ENCODE data around the gene SEMA5A. TPM values are rescaled to one million over a fixed set of nuclear protein-coding genes. Genes with fewer than 3 reads are reported as not detected.
A peak's percentile ranks its signal among the peaks of the same experiment; 100 is the strongest.

Gene SEMA5A
- total RNA-seq, 4 donors from 2014 or later, result 13.4 to 22.3 (median 18.5) TPM

DNA sequence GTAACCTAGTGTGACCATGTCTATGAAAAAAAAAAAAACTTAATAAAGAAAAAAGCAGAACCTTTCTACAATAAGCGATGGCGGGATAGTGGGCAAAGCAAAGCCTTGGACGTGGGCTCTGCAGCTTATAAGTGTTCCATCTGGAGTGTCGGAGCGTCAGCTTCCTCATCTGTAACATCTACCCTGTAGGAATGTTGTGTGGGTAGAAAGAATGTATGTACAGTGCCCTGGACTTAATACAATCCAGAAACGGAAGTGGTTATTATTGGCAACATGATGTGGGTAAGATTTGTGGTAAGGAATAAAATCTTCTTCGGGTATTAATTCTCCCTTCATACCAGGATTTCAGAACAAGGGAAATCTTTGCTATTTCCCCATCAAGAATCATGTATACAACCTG lies 66.5 kb downstream of the SEMA5A start:
- WGBS, 2 donors, result 62 to 64% methylated on average over 7 of the region's 7 CpGs
- intact Hi-C loops (cut with DNase I; ENCODE audit: low total_unique reads), result no loop called here
- no peak overlapping the region for H3K4me3 ChIP-seq (ENCODE audit: low read depth, poor library complexity, severe bottlenecking)
- TF ChIP-seq CTCF (IDR thresholded peaks at IDR 0.05) (no peak), POLR2A (IDR thresholded peaks at IDR 0.05) (no peak)
- no peak for DNase-seq (ENCODE audit: low spot score in 2 of 2)

GRCh38 chr5:9477537-9477936 lies 68.3 kb downstream of the SEMA5A start:
- WGBS, 2 donors, result 75 to 81% methylated on average over 2 of the region's 2 CpGs
- TF ChIP-seq POLR2A (IDR thresholded peaks at IDR 0.05), result no peak
- no peak for TF ChIP-seq CTCF (IDR thresholded peaks at IDR 0.05)
- H3K4me3 ChIP-seq (ENCODE audit: low read depth, poor library complexity, severe bottlenecking), result no peak overlapping the region
- DNase-seq (ENCODE audit: low spot score in 2 of 2), result no peak
- intact Hi-C loops (cut with DNase I; ENCODE audit: low total_unique reads), result no loop called here

DNA sequence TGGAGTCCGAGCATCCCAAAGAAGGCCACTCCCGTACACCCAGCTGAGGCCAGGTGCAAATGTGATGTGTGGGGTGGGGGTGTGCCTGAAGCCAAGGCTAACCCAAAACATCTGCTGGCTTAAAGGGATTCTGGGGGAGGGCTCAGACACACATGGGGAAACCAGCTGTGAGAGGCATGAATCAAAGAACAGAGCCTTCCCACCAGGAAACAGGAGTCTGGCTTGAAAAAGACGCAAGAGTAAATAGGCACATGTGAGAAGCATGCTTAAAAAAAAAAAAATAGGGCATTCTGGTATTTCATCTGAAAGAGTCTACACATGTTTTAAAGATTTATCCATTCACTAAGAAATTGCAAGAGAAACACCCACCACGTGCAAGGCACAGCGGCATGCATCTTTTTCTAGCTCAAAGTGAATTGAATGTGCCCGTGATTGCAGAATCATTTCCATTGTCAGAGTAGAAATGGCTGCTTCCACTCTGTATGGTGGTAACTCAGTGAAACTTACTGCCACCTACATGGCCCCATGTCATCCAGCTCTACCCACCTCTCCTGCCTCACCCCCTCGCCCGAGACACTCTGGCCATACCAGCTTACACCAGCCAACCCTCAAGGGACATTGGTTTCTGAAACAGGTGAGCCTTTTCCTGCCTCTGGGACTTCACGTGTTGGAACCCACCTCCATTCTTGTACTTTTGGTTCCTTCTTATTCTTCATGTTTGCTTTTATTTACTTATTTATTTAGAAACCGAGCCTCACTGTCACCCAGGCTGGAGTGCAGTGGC lies 71.5 kb downstream of the SEMA5A start:
- TF ChIP-seq CTCF (IDR thresholded peaks at IDR 0.05), result no peak
- intact Hi-C loops (cut with DNase I; ENCODE audit: low total_unique reads), result no loop called here
- 77 to 81% methylated on average over 10 of the region's 10 CpGs for WGBS, 2 donors
- DNase-seq (ENCODE audit: low spot score in 2 of 2), result no peak
- no peak overlapping the region for H3K4me3 ChIP-seq (ENCODE audit: low read depth, poor library complexity, severe bottlenecking)

GRCh38 chr5:9473624-9474023 lies 72.3 kb downstream of the SEMA5A start:
- TF ChIP-seq POLR2A (IDR thresholded peaks at IDR 0.05), result no peak
- no peak for TF ChIP-seq CTCF (IDR thresholded peaks at IDR 0.05)
- DNase-seq (ENCODE audit: low spot score in 2 of 2), result no peak
- WGBS, 2 donors, result 53 to 73% methylated on average over 2 of the region's 2 CpGs
- intact Hi-C loops (cut with DNase I; ENCODE audit: low total_unique reads), result no loop called here
- H3K4me3 ChIP-seq (ENCODE audit: low read depth, poor library complexity, severe bottlenecking), result no peak overlapping the region

DNA sequence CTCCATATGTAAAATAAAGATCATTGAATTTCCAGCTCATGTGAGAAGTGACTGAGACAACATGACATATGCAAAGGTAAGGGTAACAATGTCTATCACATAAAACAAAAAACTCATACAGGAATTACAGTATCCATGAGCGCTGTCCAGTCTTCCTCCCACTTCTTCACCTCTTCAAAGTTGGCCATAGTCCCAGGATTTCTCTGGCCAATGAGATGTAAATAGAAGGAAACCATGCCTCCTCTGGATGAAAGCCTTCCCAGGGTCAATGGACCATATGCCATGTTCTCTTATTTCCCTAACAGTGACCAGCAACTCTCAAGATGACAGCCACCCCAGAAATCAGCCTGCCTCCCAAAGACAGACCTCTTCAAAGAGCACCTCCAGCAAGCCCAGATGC lies 75.5 kb downstream of the SEMA5A start:
- no peak for DNase-seq (ENCODE audit: low spot score in 2 of 2)
- no peak for TF ChIP-seq CTCF (IDR thresholded peaks at IDR 0.05)
- no peak for TF ChIP-seq POLR2A (IDR thresholded peaks at IDR 0.05)
- H3K4me3 ChIP-seq (ENCODE audit: low read depth, poor library complexity, severe bottlenecking), result no peak overlapping the region
- 90 to 96% methylated on average over 1 of the region's 1 CpG for WGBS, 2 donors
- intact Hi-C loops (cut with DNase I; ENCODE audit: low total_unique reads), result no loop called here

GRCh38 chr5:9468060-9468388 lies 77.9 kb downstream of the SEMA5A start:
- peak; percentile 54 to 85 for DNase-seq (ENCODE audit: low spot score in 2 of 2)
- no peak overlapping the region for H3K4me3 ChIP-seq (ENCODE audit: low read depth, poor library complexity, severe bottlenecking)
- TF ChIP-seq CTCF (IDR thresholded peaks at IDR 0.05) (no peak), POLR2A (IDR thresholded peaks at IDR 0.05) (no peak)
- intact Hi-C loops (cut with DNase I; ENCODE audit: low total_unique reads), result no loop called here
- 19 to 21% methylated on average over 4 of the region's 4 CpGs for WGBS, 2 donors

Measured in lower leg skin (tissue), 4 donors.